ENCODE results near the gene CDH18.

CDH18 gene

GRCh38 chr5:19977099-19977498 is 10.9 kb downstream of the CDH18 start:
- no peak overlapping the region for H3K4me3 Mint-ChIP-seq
- H3K9me3 Mint-ChIP-seq: peaks cover 6% of the 10 kb centered on the region
- no peaks in the 10 kb centered on the region for H3K36me3 Mint-ChIP-seq
- DNase-seq (ENCODE audit: low spot score in 2 of 2) (no peak), ATAC-seq (ENCODE audit: low read depth) (no peak)
- no peaks in the 10 kb centered on the region for H3K27me3 Mint-ChIP-seq
- no peaks in the 10 kb centered on the region for H3K4me1 Mint-ChIP-seq
- no peak overlapping the region for H3K27ac Mint-ChIP-seq

DNA sequence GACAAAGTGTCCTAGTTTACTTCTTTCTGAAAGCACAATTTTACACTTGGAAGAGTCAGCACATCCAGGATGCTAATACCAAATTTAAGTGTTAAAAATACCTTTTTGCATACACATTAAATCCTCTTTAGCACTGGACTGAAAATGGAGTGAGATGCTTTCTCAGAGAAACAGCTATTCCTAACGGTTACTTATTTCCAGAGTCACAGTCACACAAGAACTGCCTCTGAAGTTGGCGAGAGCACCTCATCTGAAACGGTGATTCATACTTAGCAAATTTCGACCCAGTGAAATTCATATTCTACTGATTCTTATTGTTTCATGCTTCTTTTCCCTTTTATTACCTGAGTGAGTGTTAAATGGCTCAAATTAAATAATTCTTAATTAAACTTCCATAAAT is 12.2 kb downstream of the CDH18 start:
- Mint-ChIP-seq H3K4me3 (no peak overlapping the region), H3K9me3 (peaks cover 4% of the 10 kb centered on the region), H3K36me3 (no peaks in the 10 kb centered on the region), H3K27me3 (no peaks in the 10 kb centered on the region), H3K4me1 (no peaks in the 10 kb centered on the region), H3K27ac (no peak overlapping the region)
- no peak for DNase-seq (ENCODE audit: low spot score in 2 of 2)
- ATAC-seq (ENCODE audit: low read depth): no peak

- no peak for ATAC-seq (ENCODE audit: low read depth)
- Mint-ChIP-seq H3K27ac (no peak overlapping the region), H3K9me3 (peaks cover under 1% of the 10 kb centered on the region), H3K27me3 (no peaks in the 10 kb centered on the region), H3K4me1 (no peaks in the 10 kb centered on the region), H3K36me3 (no peaks in the 10 kb centered on the region), H3K4me3 (no peak overlapping the region)
- DNase-seq (ENCODE audit: low spot score in 2 of 2): no peak
These were observed 27.5 kb downstream of the CDH18 start for GRCh38 chr5:19960451-19960850.

DNA sequence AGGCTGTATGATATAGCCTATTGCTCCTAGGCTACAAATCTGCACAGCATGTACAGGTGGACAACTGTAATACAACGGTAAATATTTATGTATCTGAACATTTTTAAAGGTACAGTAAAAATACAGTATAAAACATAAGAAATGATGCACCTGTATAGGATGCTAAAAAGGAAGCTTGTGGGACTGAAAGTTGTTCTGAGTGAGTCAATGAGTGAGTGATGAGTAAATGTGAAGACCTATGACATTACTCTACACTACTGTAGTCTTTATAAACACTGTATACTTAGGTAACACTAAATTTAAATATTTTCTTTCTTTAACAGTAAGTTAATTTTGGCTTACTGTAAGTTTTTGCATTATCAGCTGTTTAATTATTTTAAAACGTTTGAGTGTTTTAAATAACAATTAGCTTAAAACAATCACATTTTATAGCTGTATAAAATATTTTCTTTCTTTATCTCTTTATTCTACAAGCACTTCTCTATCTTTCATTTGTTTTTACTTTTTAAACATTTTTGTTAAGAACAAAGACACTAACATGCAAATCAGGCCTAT is 28.1 kb downstream of the CDH18 start:
- Mint-ChIP-seq H3K4me3 (no peak overlapping the region), H3K36me3 (no peaks in the 10 kb centered on the region), H3K27ac (no peak overlapping the region), H3K4me1 (no peaks in the 10 kb centered on the region), H3K27me3 (no peaks in the 10 kb centered on the region), H3K9me3 (no peaks in the 10 kb centered on the region)
- ATAC-seq (ENCODE audit: low read depth) (no peak), DNase-seq (ENCODE audit: low spot score in 2 of 2) (no peak)

GRCh38 chr5:19950897-19951296 is 37.1 kb downstream of the CDH18 start:
- H3K27ac Mint-ChIP-seq: no peak overlapping the region
- H3K4me3 Mint-ChIP-seq: no peak overlapping the region
- DNase-seq (ENCODE audit: low spot score in 2 of 2): no peak
- H3K27me3 Mint-ChIP-seq: no peaks in the 10 kb centered on the region
- no peaks in the 10 kb centered on the region for H3K9me3 Mint-ChIP-seq
- H3K36me3 Mint-ChIP-seq: no peaks in the 10 kb centered on the region
- ATAC-seq (ENCODE audit: low read depth): no peak
- no peaks in the 10 kb centered on the region for H3K4me1 Mint-ChIP-seq

DNA sequence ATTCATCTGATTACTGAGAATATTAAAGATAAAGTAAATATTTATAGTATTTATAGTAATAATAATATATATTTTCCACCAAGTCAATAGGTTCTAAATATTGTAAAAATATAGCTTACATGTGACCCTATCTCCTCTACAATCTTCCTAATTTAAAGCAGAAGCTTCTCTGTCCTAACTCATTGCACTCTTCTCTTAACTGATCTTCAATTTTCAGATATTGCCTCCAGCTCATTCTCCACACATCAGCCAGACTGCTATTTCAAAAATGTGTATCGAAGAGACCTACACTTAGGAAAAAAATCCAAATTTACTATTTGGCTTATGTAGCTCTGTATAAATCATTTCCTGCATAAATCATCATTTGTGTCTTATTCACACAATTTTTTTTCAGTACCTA is 47.8 kb downstream of the CDH18 start:
- Mint-ChIP-seq H3K27ac (no peak overlapping the region), H3K9me3 (peaks cover 2% of the 10 kb centered on the region), H3K4me1 (no peaks in the 10 kb centered on the region), H3K27me3 (no peaks in the 10 kb centered on the region), H3K36me3 (no peaks in the 10 kb centered on the region), H3K4me3 (no peak overlapping the region)
- DNase-seq (ENCODE audit: low spot score in 2 of 2) (no peak), ATAC-seq (ENCODE audit: low read depth) (no peak)

- no peak overlapping the region for H3K27ac Mint-ChIP-seq
- ATAC-seq (ENCODE audit: low read depth) (no peak), DNase-seq (ENCODE audit: low spot score in 2 of 2) (no peak)
- H3K9me3 Mint-ChIP-seq: no peaks in the 10 kb centered on the region
- no peaks in the 10 kb centered on the region for H3K27me3 Mint-ChIP-seq
- no peaks in the 10 kb centered on the region for H3K4me1 Mint-ChIP-seq
- H3K36me3 Mint-ChIP-seq: no peaks in the 10 kb centered on the region
- no peak overlapping the region for H3K4me3 Mint-ChIP-seq
These were observed 57.5 kb downstream of the CDH18 start for GRCh38 chr5:19930451-19930850.

DNA sequence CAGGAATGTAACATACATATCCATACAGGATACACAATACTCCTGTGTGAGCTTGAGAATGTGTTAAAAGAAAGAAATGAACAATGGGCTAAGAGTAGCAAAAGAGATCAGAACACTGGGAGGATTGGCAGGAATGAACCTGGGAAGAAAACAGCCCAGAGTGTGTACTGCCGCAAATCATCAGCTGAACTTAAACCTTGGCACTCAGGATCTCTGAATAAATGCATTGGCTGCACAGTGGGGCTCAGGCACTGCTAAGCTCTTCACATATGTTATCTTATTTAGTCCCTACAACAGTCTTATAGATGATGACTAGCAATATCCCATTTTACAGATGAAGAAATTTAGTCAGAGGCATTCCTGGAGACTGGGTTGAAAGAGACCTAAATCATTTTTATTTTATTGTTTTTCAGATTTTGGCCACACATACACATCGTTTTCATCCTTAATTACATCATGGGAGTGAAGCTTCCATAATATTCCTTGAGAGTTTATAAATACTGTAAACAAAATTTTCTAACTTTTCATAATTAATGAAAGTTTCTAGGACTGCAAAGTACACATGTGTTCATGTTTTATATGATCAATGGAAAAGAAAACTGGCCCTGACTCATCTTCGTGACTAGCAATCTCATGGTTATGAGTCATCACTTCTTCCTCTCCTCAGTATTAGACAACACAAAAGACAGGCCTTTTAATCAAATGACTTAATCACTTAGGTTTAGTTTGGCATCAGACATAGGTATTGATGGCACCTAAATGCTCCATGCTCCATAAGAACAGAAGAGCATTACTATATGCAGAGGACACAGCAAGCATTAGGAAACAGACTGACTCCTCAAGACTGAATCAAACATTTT is 59.2 kb downstream of the CDH18 start:
- Mint-ChIP-seq H3K27ac (no peak overlapping the region), H3K4me3 (no peak overlapping the region), H3K36me3 (no peaks in the 10 kb centered on the region), H3K27me3 (no peaks in the 10 kb centered on the region), H3K4me1 (no peaks in the 10 kb centered on the region), H3K9me3 (no peaks in the 10 kb centered on the region)
- ATAC-seq (ENCODE audit: low read depth) (no peak), DNase-seq (ENCODE audit: low spot score in 2 of 2) (no peak)

DNA sequence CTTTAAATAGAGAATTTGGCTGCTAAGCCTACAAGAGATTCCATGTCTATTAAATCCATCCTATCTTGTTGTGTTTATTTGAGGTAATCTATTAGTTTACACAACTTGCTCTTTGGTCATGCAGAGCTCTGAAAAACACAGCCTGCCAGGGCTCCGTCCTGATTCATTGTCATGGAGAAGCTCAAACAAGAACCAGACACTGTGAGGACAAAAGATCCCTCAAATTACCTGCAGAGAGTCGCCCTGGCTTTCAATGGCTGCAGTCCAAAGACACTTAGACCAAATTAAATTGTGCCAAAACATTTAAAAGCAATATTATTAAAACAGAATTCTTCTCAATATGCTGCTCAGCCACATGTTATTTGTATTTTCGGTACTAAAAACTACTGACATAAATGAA is 60.1 kb downstream of the CDH18 start:
- H3K9me3 Mint-ChIP-seq: no peaks in the 10 kb centered on the region
- no peaks in the 10 kb centered on the region for H3K36me3 Mint-ChIP-seq
- DNase-seq (ENCODE audit: low spot score in 2 of 2) (no peak), ATAC-seq (ENCODE audit: low read depth) (no peak)
- H3K4me3 Mint-ChIP-seq: no peak overlapping the region
- no peak overlapping the region for H3K27ac Mint-ChIP-seq
- H3K4me1 Mint-ChIP-seq: no peaks in the 10 kb centered on the region
- no peaks in the 10 kb centered on the region for H3K27me3 Mint-ChIP-seq

DNA sequence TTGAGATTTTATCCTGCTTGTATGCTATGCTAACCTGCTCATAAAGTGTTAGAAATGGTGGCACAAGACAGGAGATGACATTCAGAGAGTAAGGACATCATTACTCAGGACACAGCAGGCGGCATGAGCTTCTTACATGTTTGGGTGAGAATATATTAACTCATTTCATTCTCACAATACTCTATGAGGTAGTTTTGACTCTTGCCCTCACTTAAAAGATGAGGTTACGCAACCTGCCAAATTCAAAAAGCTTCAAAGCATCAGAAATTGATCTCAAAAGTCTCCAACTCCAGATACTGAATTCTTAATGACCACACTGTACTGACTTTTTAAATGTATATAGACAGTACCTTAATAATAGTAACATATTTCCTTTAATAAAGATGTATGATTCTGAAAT is 60.8 kb downstream of the CDH18 start:
- ATAC-seq (ENCODE audit: low read depth) (no peak), DNase-seq (ENCODE audit: low spot score in 2 of 2) (no peak)
- H3K27me3 Mint-ChIP-seq: no peaks in the 10 kb centered on the region
- no peaks in the 10 kb centered on the region for H3K9me3 Mint-ChIP-seq
- H3K36me3 Mint-ChIP-seq: no peaks in the 10 kb centered on the region
- no peak overlapping the region for H3K4me3 Mint-ChIP-seq
- H3K4me1 Mint-ChIP-seq: no peaks in the 10 kb centered on the region
- H3K27ac Mint-ChIP-seq: no peak overlapping the region

- Mint-ChIP-seq H3K4me1 (no peaks in the 10 kb centered on the region), H3K36me3 (no peaks in the 10 kb centered on the region), H3K27ac (no peak overlapping the region), H3K27me3 (no peaks in the 10 kb centered on the region), H3K9me3 (no peaks in the 10 kb centered on the region), H3K4me3 (no peak overlapping the region)
- DNase-seq (ENCODE audit: low spot score in 2 of 2) (no peak), ATAC-seq (ENCODE audit: low read depth) (no peak)
These were observed 64.3 kb downstream of the CDH18 start for GRCh38 chr5:19923742-19924141.

DNA sequence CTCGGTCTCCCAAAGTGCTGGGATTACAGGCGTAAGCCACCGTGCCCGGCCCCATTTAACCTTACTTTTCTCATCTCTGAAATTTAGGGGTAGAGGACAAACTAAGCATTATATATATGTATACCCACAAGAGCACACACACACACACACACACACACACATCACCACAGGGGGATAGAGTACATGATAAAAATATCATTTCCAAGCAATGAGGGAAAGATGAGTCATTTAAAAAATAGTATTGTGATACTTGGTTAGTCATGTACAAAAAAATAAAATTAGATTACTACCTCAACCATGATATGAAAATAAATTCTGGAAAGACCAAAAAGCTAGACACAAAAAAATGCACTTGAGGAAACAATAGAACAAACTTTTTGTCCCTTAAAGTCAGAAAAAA is 67.2 kb downstream of the CDH18 start:
- DNase-seq (ENCODE audit: low spot score in 2 of 2): no peak

GRCh38 chr5:19918780-19919179 is 69.2 kb downstream of the CDH18 start:
- Mint-ChIP-seq H3K9me3 (peaks cover 1% of the 10 kb centered on the region), H3K36me3 (no peaks in the 10 kb centered on the region), H3K4me1 (no peaks in the 10 kb centered on the region), H3K27ac (no peak overlapping the region), H3K27me3 (no peaks in the 10 kb centered on the region), H3K4me3 (no peak overlapping the region)
- ATAC-seq (ENCODE audit: low read depth): no peak
- no peak for DNase-seq (ENCODE audit: low spot score in 2 of 2)

More for the DNA sequence above, 67.2 kb downstream of the CDH18 start:
- no peaks in the 10 kb centered on the region for H3K27me3 Mint-ChIP-seq
- no peak overlapping the region for H3K27ac Mint-ChIP-seq
- H3K36me3 Mint-ChIP-seq: no peaks in the 10 kb centered on the region
- peaks cover 1% of the 10 kb centered on the region for H3K9me3 Mint-ChIP-seq
- ATAC-seq (ENCODE audit: low read depth): no peak
- H3K4me3 Mint-ChIP-seq: no peak overlapping the region
- H3K4me1 Mint-ChIP-seq: no peaks in the 10 kb centered on the region

GRCh38 chr5:19917588-19918122 is 70.3 kb downstream of the CDH18 start:
- H3K9me3 Mint-ChIP-seq: peaks cover 2% of the 10 kb centered on the region
- no peak overlapping the region for H3K4me3 Mint-ChIP-seq
- no peaks in the 10 kb centered on the region for H3K4me1 Mint-ChIP-seq
- no peak for DNase-seq (ENCODE audit: low spot score in 2 of 2)
- H3K36me3 Mint-ChIP-seq: no peaks in the 10 kb centered on the region
- no peak for ATAC-seq (ENCODE audit: low read depth)
- H3K27me3 Mint-ChIP-seq: no peaks in the 10 kb centered on the region
- no peak overlapping the region for H3K27ac Mint-ChIP-seq

DNA sequence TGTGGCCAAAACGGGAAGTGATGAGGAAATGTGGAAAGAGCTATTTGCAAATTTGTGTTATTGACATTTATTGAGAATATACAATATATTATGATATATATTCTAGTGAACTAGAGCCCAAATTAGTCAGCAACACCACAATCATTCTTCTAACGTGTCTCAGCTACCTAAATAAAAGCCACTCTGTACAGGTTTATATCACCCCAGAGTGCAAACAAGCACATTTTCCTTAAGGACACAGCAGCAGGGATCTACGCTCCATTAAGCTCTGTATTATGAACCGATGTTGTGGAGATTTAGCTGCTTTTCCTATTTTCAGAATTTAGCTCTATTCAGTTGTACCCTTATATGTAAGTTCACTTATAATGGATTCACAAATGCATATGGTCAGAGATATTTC is 77.9 kb downstream of the CDH18 start:
- H3K36me3 Mint-ChIP-seq: no peaks in the 10 kb centered on the region
- ATAC-seq (ENCODE audit: low read depth): no peak
- H3K27ac Mint-ChIP-seq: no peak overlapping the region
- no peaks in the 10 kb centered on the region for H3K4me1 Mint-ChIP-seq
- DNase-seq (ENCODE audit: low spot score in 2 of 2): no peak
- no peaks in the 10 kb centered on the region for H3K27me3 Mint-ChIP-seq
- H3K9me3 Mint-ChIP-seq: peaks cover 2% of the 10 kb centered on the region
- no peak overlapping the region for H3K4me3 Mint-ChIP-seq

Measured in memory B cell (primary cell).